Neural progenitor cell (in vitro differentiated cells): ENCODE measurements around the gene URB1.

ENCODE experiments used
- EZH2 ChIP-seq: fragments of 200-600 bp; sonication (generic); IDR thresholded peaks from 2 replicates; pipeline ENCODE4 v1.6.1; 2017; ENCODE audit warnings: antibody characterized with exemption, mild to moderate bottlenecking, moderate library complexity
- EZH2phosphoT487 ChIP-seq: fragments of 200-600 bp; sonication (generic); IDR thresholded peaks from 2 replicates; pipeline ENCODE4 v1.6.1; 2017; ENCODE audit warnings: antibody characterized with exemption
- TF ChIP-seq, protein P1 (sequence below): fragments of 200-600 bp; sonication (generic); IDR thresholded peaks from 2 replicates; pipeline ENCODE4 v1.5.1; 2017; ENCODE audit warnings: antibody characterized with exemption, mild to moderate bottlenecking

DNA sequence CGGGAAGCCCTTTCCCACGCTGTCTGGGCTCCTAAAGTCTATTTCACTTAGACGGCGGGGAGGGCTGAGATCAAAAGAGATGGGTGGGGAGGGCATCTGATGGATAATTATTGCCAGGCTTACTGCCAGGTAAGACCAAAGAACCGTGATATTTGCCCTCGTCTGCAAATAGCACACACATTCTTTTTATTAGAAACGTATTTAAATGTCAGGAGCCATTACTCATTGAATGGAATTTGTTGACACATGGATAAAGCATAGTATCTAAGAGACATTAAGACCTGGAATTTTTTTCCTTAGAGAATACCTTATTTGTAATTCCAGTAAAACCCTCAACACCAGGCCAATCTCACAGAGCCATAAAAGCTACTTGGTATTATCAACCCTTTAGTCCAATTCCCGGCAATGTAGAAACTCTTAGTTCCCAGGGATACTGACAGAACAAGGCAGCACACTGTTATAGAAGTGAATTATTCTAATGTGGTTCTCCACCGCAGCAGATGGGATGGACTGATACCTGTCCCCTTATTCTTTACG is 10.6 kb downstream of the URB1 start:
- TF ChIP-seq EZH2phosphoT487 (no peak), EZH2 (no peak)
- TF ChIP-seq, protein P1, sequence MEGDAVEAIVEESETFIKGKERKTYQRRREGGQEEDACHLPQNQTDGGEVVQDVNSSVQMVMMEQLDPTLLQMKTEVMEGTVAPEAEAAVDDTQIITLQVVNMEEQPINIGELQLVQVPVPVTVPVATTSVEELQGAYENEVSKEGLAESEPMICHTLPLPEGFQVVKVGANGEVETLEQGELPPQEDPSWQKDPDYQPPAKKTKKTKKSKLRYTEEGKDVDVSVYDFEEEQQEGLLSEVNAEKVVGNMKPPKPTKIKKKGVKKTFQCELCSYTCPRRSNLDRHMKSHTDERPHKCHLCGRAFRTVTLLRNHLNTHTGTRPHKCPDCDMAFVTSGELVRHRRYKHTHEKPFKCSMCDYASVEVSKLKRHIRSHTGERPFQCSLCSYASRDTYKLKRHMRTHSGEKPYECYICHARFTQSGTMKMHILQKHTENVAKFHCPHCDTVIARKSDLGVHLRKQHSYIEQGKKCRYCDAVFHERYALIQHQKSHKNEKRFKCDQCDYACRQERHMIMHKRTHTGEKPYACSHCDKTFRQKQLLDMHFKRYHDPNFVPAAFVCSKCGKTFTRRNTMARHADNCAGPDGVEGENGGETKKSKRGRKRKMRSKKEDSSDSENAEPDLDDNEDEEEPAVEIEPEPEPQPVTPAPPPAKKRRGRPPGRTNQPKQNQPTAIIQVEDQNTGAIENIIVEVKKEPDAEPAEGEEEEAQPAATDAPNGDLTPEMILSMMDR, result no peak
